ENCODE results near the gene TMEM233.
"Not testable (repeated sequence)": the region's sequence is repeated elsewhere in the genome, so short reads cannot be mapped to it uniquely, and the experiment has no call there.

TMEM233 gene

DNA sequence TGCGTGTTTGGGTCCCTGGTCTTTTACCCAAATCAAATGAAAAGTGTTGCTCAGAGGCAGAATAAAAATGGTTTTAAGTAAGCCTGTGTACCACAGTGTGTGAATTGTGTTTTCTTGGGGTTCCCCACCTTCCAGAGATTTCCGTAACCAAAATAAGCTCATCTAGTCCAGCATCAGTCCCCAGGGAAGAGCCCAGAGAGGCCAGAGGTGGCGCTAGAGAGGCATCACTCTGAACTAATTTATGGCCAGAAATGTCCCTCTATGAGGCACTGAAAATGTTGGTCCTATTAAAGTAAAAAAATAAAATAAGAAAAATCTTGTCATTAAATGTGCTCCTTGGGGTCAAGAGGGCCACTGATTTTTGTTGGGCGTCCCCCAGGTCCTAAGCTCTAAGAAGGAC, 49.4 kb downstream of the TMEM233 start:
- no peak for TF ChIP-seq ZFX (IDR thresholded peaks at IDR 0.05)
- TF ChIP-seq, protein P1, sequence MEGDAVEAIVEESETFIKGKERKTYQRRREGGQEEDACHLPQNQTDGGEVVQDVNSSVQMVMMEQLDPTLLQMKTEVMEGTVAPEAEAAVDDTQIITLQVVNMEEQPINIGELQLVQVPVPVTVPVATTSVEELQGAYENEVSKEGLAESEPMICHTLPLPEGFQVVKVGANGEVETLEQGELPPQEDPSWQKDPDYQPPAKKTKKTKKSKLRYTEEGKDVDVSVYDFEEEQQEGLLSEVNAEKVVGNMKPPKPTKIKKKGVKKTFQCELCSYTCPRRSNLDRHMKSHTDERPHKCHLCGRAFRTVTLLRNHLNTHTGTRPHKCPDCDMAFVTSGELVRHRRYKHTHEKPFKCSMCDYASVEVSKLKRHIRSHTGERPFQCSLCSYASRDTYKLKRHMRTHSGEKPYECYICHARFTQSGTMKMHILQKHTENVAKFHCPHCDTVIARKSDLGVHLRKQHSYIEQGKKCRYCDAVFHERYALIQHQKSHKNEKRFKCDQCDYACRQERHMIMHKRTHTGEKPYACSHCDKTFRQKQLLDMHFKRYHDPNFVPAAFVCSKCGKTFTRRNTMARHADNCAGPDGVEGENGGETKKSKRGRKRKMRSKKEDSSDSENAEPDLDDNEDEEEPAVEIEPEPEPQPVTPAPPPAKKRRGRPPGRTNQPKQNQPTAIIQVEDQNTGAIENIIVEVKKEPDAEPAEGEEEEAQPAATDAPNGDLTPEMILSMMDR (conservative IDR thresholded peaks at IDR 0.05), result peak; percentile 43
- H3K27ac ChIP-seq, result no peak overlapping the region

DNA sequence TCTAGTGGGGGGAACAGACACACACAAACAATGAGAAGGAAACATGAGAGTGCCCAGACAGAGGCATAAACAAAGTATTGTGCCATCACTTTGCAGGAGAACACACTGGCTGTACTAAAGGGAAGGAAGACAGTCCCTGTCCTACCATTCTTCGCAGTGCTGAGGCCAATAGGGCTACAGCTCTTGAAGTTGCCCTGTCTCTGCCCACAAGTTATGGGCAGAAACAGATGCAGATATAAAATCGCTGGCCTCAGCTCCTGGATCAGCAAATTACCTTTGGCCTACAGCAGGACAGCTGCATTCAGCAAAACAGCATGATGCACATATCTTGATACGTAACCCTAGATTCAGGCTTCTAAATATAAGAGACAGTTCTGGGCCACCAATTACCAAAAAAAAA, 51.4 kb downstream of the TMEM233 start:
- TF ChIP-seq, protein P1 (conservative IDR thresholded peaks at IDR 0.05), result no peak
- no peak for TF ChIP-seq ZFX (IDR thresholded peaks at IDR 0.05)
- H3K27ac ChIP-seq, result no peak overlapping the region

DNA sequence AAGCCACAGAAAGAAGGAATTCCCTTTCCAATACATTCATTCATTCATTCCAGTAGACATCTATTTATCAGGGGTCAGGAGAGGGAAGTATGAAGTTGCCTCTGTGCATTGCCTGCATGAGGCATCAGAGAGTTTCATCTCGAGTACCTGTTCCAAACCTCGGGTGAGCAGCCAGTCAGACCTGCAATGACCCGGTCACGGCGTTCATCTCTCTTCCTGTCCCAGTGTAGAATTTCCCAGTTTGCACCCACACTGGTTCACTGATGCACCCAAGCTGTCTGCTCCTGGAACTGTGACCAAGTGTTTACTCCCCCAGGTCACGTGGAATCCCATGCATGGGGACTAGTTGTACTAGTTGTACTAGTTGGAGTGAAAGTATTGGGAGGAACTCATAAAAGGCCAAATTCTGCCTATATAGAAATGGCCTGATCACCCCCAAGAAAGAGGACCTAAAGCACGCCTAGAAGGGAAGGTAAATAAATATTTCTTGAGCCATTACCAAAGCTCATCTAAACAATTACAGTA, 52.0 kb downstream of the TMEM233 start:
- TF ChIP-seq, protein P1 (conservative IDR thresholded peaks at IDR 0.05), result no peak
- TF ChIP-seq ZFX (IDR thresholded peaks at IDR 0.05), result no peak
- no peak overlapping the region for H3K27ac ChIP-seq

DNA sequence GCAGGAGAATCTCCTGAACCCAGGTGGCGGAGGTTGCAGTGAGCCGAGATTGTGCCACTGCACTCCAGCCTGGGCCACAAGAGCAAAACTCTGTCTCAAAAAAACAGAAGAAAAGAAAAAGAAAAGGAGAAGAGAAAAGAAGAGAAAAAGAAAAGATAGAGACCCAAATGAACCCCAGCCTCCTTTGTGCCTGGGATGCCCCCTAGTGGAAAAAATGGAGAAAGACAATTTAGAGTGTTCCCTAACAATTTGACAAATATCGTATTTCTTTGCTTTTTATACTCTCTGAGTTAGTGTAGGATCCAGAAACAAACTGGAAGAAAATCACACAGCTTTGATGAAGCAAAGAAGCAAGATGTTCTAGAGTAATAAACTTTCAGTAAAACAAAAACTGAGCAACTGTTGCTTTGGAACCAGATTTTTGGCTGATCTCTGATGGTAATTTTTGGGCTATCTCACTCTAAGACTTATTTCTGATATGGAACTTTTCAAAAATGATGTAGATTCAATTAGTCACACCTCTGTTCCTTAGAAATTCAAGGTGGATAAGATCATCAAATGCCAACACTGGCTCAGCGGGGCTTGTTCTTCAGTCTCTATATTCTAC, 55.7 kb downstream of the TMEM233 start:
- H3K27ac ChIP-seq, result no peak overlapping the region
- no peak for TF ChIP-seq ZFX (IDR thresholded peaks at IDR 0.05)
- TF ChIP-seq, protein P1 (conservative IDR thresholded peaks at IDR 0.05), result peak; percentile 88

DNA sequence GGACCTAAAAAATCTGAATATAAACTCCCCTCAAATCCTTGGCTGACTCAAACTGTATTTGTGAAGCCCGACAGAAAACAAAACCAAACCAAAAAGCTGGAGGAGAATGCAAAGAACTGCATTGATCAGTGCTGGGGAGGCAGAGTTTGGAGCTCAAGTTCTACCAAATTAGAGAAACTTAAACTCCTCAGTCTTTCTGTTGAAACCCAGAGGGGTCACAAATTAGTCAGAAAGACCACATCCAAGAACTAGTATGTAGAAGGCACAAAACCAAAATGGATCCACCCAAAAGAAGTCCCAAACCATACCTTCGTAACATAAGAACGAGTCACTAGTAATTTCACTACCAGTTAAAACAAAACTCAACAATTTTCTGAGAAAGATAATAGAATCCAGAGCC, 59.1 kb downstream of the TMEM233 start:
- TF ChIP-seq ZFX (IDR thresholded peaks at IDR 0.05), result no peak
- TF ChIP-seq, protein P1 (conservative IDR thresholded peaks at IDR 0.05), result no peak
- H3K27ac ChIP-seq, result no peak overlapping the region

DNA sequence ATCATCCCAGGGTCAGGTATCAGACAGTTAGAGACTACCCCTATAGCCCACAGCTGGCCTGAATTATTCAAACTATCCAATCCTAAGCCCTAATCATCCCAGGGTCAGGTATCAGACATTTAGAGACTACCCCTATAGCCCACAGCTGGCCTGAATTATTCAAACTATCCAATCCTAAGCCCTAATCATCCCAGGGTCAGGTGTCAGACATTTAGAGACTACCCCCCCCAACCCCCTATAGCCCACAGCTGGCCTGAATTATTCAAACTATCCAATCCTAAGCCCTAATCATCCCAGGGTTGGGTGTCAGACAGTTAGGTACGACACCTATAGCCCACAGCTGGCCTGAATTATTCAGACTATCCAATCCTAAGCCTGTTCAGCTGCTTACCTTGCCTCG, 63.4 kb downstream of the TMEM233 start:
- H3K27ac ChIP-seq, result not testable (repeated sequence)

DNA sequence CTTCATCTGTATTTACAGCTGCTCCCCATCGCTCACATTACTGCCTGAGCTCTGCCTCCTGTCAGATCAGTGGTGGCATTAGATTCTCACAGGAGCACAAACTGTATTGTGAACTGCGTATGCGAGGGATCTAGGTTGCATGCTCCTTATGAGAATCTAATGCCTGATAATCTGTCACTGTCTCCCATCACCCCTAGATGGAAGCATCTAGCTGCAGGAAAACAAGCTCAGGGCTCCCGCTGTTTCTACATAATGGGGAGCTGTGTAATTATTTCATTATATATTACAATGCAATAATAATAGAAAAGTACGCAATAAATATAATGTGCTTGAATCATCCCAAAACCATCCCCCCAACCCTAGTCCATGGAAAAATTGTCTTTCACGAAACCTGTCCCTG, 64.6 kb downstream of the TMEM233 start:
- H3K27ac ChIP-seq, result not testable (repeated sequence)

DNA sequence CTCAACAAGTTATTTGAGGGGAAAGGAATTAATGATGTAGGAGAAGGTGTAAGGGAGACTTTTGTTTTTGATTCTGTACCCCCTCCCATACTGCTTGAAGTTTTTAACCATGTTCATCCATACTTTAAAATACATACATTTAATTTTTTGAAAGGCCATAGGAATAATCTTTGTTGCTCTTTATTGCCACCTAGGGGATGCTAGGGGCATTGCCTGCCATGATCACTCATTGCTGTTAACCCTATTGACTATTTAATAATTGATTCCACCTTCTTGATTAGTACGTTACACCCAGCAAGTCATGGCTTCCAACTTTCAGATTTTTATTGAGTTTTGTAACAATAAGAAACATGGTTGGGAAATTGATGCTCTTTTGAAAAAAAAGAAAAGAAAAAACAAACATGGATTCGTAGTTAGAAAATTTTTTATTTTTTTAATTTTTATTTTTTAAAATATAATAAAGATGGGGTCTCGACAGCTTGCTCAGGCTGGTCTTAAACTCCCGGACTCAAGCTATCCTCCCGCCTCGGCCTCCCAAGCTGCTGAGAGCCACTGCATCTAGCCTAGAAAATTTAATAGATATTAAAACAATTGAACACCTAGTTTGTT, 65.8 kb downstream of the TMEM233 start:
- no peak overlapping the region for H3K27ac ChIP-seq
- TF ChIP-seq, protein P1 (conservative IDR thresholded peaks at IDR 0.05), result peak; percentile 88
- no peak for TF ChIP-seq ZFX (IDR thresholded peaks at IDR 0.05)
